ENCODE results near the gene STPG4.

DNA sequence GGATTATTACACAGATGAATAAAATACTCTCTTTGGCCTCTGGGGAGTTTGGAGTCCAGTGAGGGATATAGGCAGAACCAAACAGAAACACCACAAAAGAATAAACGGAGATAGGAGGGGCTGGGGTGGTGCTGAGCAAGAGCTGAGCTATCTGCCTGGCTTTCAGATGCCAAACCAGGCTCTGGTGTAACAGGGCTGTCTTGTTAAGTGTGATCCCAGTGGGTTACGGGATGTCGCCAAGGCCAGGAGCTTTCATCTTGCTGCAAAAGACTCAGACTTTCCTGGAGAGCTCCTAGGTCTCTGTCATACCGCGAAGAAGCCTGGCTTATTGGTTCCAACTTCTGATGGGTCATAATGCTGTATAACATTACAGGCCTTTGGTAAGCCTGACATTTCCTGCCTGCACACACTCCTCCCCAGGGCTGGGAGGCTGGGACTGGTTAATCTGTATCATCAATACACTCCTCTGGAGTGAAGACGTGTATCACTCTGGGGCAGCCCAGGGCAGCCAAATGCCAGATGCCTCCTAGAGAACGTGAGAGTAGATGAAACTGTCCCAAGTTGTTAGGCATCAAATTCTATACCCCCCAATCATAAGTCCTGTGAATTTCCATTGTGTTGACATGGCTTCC, 60.5 kb downstream of the STPG4 start:
- TF ChIP-seq, protein P1, sequence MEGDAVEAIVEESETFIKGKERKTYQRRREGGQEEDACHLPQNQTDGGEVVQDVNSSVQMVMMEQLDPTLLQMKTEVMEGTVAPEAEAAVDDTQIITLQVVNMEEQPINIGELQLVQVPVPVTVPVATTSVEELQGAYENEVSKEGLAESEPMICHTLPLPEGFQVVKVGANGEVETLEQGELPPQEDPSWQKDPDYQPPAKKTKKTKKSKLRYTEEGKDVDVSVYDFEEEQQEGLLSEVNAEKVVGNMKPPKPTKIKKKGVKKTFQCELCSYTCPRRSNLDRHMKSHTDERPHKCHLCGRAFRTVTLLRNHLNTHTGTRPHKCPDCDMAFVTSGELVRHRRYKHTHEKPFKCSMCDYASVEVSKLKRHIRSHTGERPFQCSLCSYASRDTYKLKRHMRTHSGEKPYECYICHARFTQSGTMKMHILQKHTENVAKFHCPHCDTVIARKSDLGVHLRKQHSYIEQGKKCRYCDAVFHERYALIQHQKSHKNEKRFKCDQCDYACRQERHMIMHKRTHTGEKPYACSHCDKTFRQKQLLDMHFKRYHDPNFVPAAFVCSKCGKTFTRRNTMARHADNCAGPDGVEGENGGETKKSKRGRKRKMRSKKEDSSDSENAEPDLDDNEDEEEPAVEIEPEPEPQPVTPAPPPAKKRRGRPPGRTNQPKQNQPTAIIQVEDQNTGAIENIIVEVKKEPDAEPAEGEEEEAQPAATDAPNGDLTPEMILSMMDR (IDR thresholded peaks at IDR 0.05): no peak
- TF ChIP-seq POLR2A (IDR thresholded peaks at IDR 0.05): no peak

Measured in lower leg skin (tissue), 3 donors.